ENCODE data around the gene STAU1. TPM values are rescaled to one million over a fixed set of nuclear protein-coding genes. Genes with fewer than 3 reads are reported as not detected.
"Not testable (repeated sequence)": the region's sequence is repeated elsewhere in the genome, so short reads cannot be mapped to it uniquely, and the experiment has no call there.

The STAU1 gene
- total and polyA plus RNA-seq, 5 donors from 2014 or later: 29.6 to 67.6 (median 39.1) TPM

- DNase-seq: no peak
- no peak overlapping the region for H3K27ac Mint-ChIP-seq
- no peak for ATAC-seq (ENCODE audit: low read depth in 2 of 2)
- H3K27me3 Mint-ChIP-seq: no peaks in the 10 kb centered on the region
- H3K4me3 Mint-ChIP-seq: no peak overlapping the region
- Histone ChIP-seq H3K4me3 (ENCODE audit: low read depth, low read length) (no peak overlapping the region), H3K27ac (ENCODE audit: insufficient read depth, low read length, poor library complexity, severe bottlenecking) (no peak overlapping the region), H3K4me1 (ENCODE audit: control insufficient read depth, insufficient read depth, low read length, poor library complexity, severe bottlenecking) (no peaks in the 10 kb centered on the region), H3K36me3 (ENCODE audit: control insufficient read depth, insufficient read depth, low read length) (peaks cover 88% of the 10 kb centered on the region), H3K27me3 (ENCODE audit: control insufficient read depth, insufficient read depth, low read length) (no peaks in the 10 kb centered on the region), H3K9me3 (ENCODE audit: control insufficient read depth in 2 of 2, low read length in 2 of 2) (no peaks in the 10 kb centered on the region)
- H3K36me3 Mint-ChIP-seq: peaks cover 48% of the 10 kb centered on the region
- H3K9me3 Mint-ChIP-seq: no peaks in the 10 kb centered on the region
- H3K4me1 Mint-ChIP-seq: peaks cover 0 to 9% (median 0%) of the 10 kb centered on the region in 4 donors
Measured at GRCh38 chr20:49230021-49230420, 41.9 kb upstream of the STAU1 start.

GRCh38 chr20:49229381-49229780, 41.2 kb upstream of the STAU1 start:
- H3K9me3 Mint-ChIP-seq: no peaks in the 10 kb centered on the region
- Histone ChIP-seq H3K4me3 (ENCODE audit: low read depth, low read length) (no peak overlapping the region), H3K27ac (ENCODE audit: insufficient read depth, low read length, poor library complexity, severe bottlenecking) (no peak overlapping the region), H3K27me3 (ENCODE audit: control insufficient read depth, insufficient read depth, low read length) (no peaks in the 10 kb centered on the region), H3K36me3 (ENCODE audit: control insufficient read depth, insufficient read depth, low read length) (peaks cover 88% of the 10 kb centered on the region), H3K4me1 (ENCODE audit: control insufficient read depth, insufficient read depth, low read length, poor library complexity, severe bottlenecking) (no peaks in the 10 kb centered on the region), H3K9me3 (ENCODE audit: control insufficient read depth in 2 of 2, low read length in 2 of 2) (no peaks in the 10 kb centered on the region)
- H3K4me3 Mint-ChIP-seq: no peak overlapping the region
- H3K27ac Mint-ChIP-seq: no peak overlapping the region
- ATAC-seq (ENCODE audit: low read depth in 2 of 2) (no peak), DNase-seq (no peak)
- H3K27me3 Mint-ChIP-seq: no peaks in the 10 kb centered on the region
- peaks cover 48% of the 10 kb centered on the region for H3K36me3 Mint-ChIP-seq
- peaks cover 0 to 9% (median 1%) of the 10 kb centered on the region in 4 donors for H3K4me1 Mint-ChIP-seq

- Mint-ChIP-seq H3K9me3 (no peaks in the 10 kb centered on the region), H3K27me3 (no peaks in the 10 kb centered on the region), H3K4me1 (peaks cover 0 to 7% (median 2%) of the 10 kb centered on the region in 4 donors), H3K36me3 (peaks cover 42% of the 10 kb centered on the region), H3K27ac (no peak overlapping the region), H3K4me3 (no peak overlapping the region)
- DNase-seq: no peak
- H3K27ac ChIP-seq (ENCODE audit: insufficient read depth, low read length, poor library complexity, severe bottlenecking): no peak overlapping the region
- peaks cover 88% of the 10 kb centered on the region for H3K36me3 ChIP-seq (ENCODE audit: control insufficient read depth, insufficient read depth, low read length)
- no peak overlapping the region for H3K4me3 ChIP-seq (ENCODE audit: low read depth, low read length)
- no peak for ATAC-seq (ENCODE audit: low read depth in 2 of 2)
- H3K9me3 ChIP-seq (ENCODE audit: control insufficient read depth in 2 of 2, low read length in 2 of 2): no peaks in the 10 kb centered on the region
- no peaks in the 10 kb centered on the region for H3K4me1 ChIP-seq (ENCODE audit: control insufficient read depth, insufficient read depth, low read length, poor library complexity, severe bottlenecking)
- no peaks in the 10 kb centered on the region for H3K27me3 ChIP-seq (ENCODE audit: control insufficient read depth, insufficient read depth, low read length)
Measured at GRCh38 chr20:49228676-49229075, 40.5 kb upstream of the STAU1 start.

GRCh38 chr20:49225896-49226295, 37.8 kb upstream of the STAU1 start:
- H3K9me3 Mint-ChIP-seq: no peaks in the 10 kb centered on the region
- H3K27me3 Mint-ChIP-seq: no peaks in the 10 kb centered on the region
- peak overlapping the region in 1 of 3 donors; percentile 52 for H3K27ac Mint-ChIP-seq
- H3K4me3 Mint-ChIP-seq: peak overlapping the region in 1 of 4 donors; percentile 64
- no peak overlapping the region for H3K27ac ChIP-seq (ENCODE audit: insufficient read depth, low read length, poor library complexity, severe bottlenecking)
- no peak for DNase-seq
- peaks cover 43% of the 10 kb centered on the region for H3K36me3 Mint-ChIP-seq
- no peaks in the 10 kb centered on the region for H3K27me3 ChIP-seq (ENCODE audit: control insufficient read depth, insufficient read depth, low read length)
- no peaks in the 10 kb centered on the region for H3K4me1 ChIP-seq (ENCODE audit: control insufficient read depth, insufficient read depth, low read length, poor library complexity, severe bottlenecking)
- H3K9me3 ChIP-seq (ENCODE audit: control insufficient read depth in 2 of 2, low read length in 2 of 2): no peaks in the 10 kb centered on the region
- no peak for ATAC-seq (ENCODE audit: low read depth in 2 of 2)
- H3K4me3 ChIP-seq (ENCODE audit: low read depth, low read length): no peak overlapping the region
- H3K36me3 ChIP-seq (ENCODE audit: control insufficient read depth, insufficient read depth, low read length): peaks cover 87% of the 10 kb centered on the region
- H3K4me1 Mint-ChIP-seq: peaks cover 0 to 16% (median 4%) of the 10 kb centered on the region in 4 donors

- H3K4me1 ChIP-seq (ENCODE audit: control insufficient read depth, insufficient read depth, low read length, poor library complexity, severe bottlenecking): peaks cover 23% of the 10 kb centered on the region
- peak overlapping the region; percentile 97 for H3K27ac ChIP-seq (ENCODE audit: insufficient read depth, low read length, poor library complexity, severe bottlenecking)
- Mint-ChIP-seq H3K4me1 (peaks cover 14 to 45% (median 24%) of the 10 kb centered on the region in 4 donors), H3K27ac (peak overlapping the region; percentile 95 to 99 (median 97)), H3K4me3 (peak overlapping the region; percentile 93 to 98 (median 95)), H3K36me3 (peaks cover 27% of the 10 kb centered on the region), H3K27me3 (peaks cover 16% of the 10 kb centered on the region), H3K9me3 (peaks cover 0 to 2% (median 0%) of the 10 kb centered on the region in 7 donors)
- peak overlapping the region; percentile 92 for H3K4me3 ChIP-seq (ENCODE audit: low read depth, low read length)
- H3K27me3 ChIP-seq (ENCODE audit: control insufficient read depth, insufficient read depth, low read length): no peaks in the 10 kb centered on the region
- no peaks in the 10 kb centered on the region for H3K9me3 ChIP-seq (ENCODE audit: control insufficient read depth in 2 of 2, low read length in 2 of 2)
- ATAC-seq (ENCODE audit: low read depth in 2 of 2) (no peak), DNase-seq (no peak)
- peaks cover 37% of the 10 kb centered on the region for H3K36me3 ChIP-seq (ENCODE audit: control insufficient read depth, insufficient read depth, low read length)
Measured at GRCh38 chr20:49219924-49220831, 32.0 kb upstream of the STAU1 start.

GRCh38 chr20:49219091-49219923, 31.2 kb upstream of the STAU1 start, which contains the start of gene DDX27:
DDX27 (plus strand) TSS chr20:49219416; CDS start chr20:49219449, 33 bp downstream.
- peak; percentile 88 for ATAC-seq (ENCODE audit: low read depth in 2 of 2)
- peak; percentile 95 to 99 (median 97) for DNase-seq
- Mint-ChIP-seq H3K36me3 (peaks cover 20% of the 10 kb centered on the region), H3K27ac (peak within 1 kb of the TSS; percentile 95 to 99 (median 97)), H3K27me3 (peaks cover 17% of the 10 kb centered on the region), H3K4me3 (peak within 1 kb of the TSS; percentile 93 to 98 (median 95)), H3K4me1 (peaks cover 14 to 42% (median 24%) of the 10 kb centered on the region in 4 donors), H3K9me3 (peaks cover 0 to 2% (median 0%) of the 10 kb centered on the region in 7 donors)
- Histone ChIP-seq H3K4me1 (ENCODE audit: control insufficient read depth, insufficient read depth, low read length, poor library complexity, severe bottlenecking) (peaks cover 23% of the 10 kb centered on the region), H3K27ac (ENCODE audit: insufficient read depth, low read length, poor library complexity, severe bottlenecking) (peak within 1 kb of the TSS; percentile 97), H3K9me3 (ENCODE audit: control insufficient read depth in 2 of 2, low read length in 2 of 2) (no peaks in the 10 kb centered on the region), H3K4me3 (ENCODE audit: low read depth, low read length) (peak within 1 kb of the TSS; percentile 92), H3K36me3 (ENCODE audit: control insufficient read depth, insufficient read depth, low read length) (peaks cover 28% of the 10 kb centered on the region), H3K27me3 (ENCODE audit: control insufficient read depth, insufficient read depth, low read length) (no peaks in the 10 kb centered on the region)

- peak overlapping the region; percentile 21 for H3K4me3 ChIP-seq (ENCODE audit: low read depth, low read length)
- DNase-seq: peak in 1 of 3 donors; percentile 5
- ATAC-seq (ENCODE audit: low read depth in 2 of 2); H3K9me3 ChIP-seq (ENCODE audit: control insufficient read depth in 2 of 2, low read length in 2 of 2); H3K27me3 ChIP-seq (ENCODE audit: control insufficient read depth, insufficient read depth, low read length); H3K9me3 Mint-ChIP-seq: not testable (repeated sequence)
- H3K4me1 ChIP-seq (ENCODE audit: control insufficient read depth, insufficient read depth, low read length, poor library complexity, severe bottlenecking): peaks cover 23% of the 10 kb centered on the region
- peak overlapping the region; percentile 97 for H3K27ac ChIP-seq (ENCODE audit: insufficient read depth, low read length, poor library complexity, severe bottlenecking)
- peaks cover 22% of the 10 kb centered on the region for H3K36me3 ChIP-seq (ENCODE audit: control insufficient read depth, insufficient read depth, low read length)
- peak overlapping the region in 3 of 4 donors; percentile 93 to 98 (median 95) for H3K4me3 Mint-ChIP-seq
- H3K4me1 Mint-ChIP-seq: peaks cover 14 to 40% (median 24%) of the 10 kb centered on the region in 4 donors
- peak overlapping the region; percentile 95 to 99 (median 97) for H3K27ac Mint-ChIP-seq
- peaks cover 20% of the 10 kb centered on the region for H3K36me3 Mint-ChIP-seq
- peaks cover 17% of the 10 kb centered on the region for H3K27me3 Mint-ChIP-seq
Measured at GRCh38 chr20:49218739-49219090, 30.6 kb upstream of the STAU1 start.

Measured in CD4-positive, CD25-positive, alpha-beta regulatory T cell (primary cell).